Lower leg skin (tissue), 3 donors: ENCODE results near the gene GTF2IRD2.
"Not testable (repeated sequence)": the region's sequence is repeated elsewhere in the genome, so short reads cannot be mapped to it uniquely, and the experiment has no call there.

Experiments used
- POLR2A ChIP-seq, 2 donors: fragments of 450-650 bp; IDR thresholded peaks; one replicate each; pipeline ENCODE4 v1.6.1; 2016 to 2017; ENCODE audit warnings: antibody characterized with exemption in 2 of 2, mild to moderate bottlenecking in 1 of 2, moderate library complexity in 1 of 2
- TF ChIP-seq, protein P1 (sequence below), 3 donors: fragments of 450-650 bp; IDR thresholded peaks; one replicate each; pipeline ENCODE4 v1.5.1; 2016; ENCODE audit warnings: antibody characterized with exemption in 3 of 3, mild to moderate bottlenecking in 3 of 3, moderate library complexity in 2 of 3

- TF ChIP-seq, protein P1, sequence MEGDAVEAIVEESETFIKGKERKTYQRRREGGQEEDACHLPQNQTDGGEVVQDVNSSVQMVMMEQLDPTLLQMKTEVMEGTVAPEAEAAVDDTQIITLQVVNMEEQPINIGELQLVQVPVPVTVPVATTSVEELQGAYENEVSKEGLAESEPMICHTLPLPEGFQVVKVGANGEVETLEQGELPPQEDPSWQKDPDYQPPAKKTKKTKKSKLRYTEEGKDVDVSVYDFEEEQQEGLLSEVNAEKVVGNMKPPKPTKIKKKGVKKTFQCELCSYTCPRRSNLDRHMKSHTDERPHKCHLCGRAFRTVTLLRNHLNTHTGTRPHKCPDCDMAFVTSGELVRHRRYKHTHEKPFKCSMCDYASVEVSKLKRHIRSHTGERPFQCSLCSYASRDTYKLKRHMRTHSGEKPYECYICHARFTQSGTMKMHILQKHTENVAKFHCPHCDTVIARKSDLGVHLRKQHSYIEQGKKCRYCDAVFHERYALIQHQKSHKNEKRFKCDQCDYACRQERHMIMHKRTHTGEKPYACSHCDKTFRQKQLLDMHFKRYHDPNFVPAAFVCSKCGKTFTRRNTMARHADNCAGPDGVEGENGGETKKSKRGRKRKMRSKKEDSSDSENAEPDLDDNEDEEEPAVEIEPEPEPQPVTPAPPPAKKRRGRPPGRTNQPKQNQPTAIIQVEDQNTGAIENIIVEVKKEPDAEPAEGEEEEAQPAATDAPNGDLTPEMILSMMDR (IDR thresholded peaks at IDR 0.05) = not testable (repeated sequence)
- TF ChIP-seq POLR2A (IDR thresholded peaks at IDR 0.05) = not testable (repeated sequence)
These were observed 21.4 kb downstream of the GTF2IRD2 start for GRCh38 chr7:74829959-74830358.
